Measurements from ENCODE around the gene BFSP2. TPM values are rescaled to one million over a fixed set of nuclear protein-coding genes. Genes with fewer than 3 reads are reported as not detected.

Gene BFSP2
- total and polyA plus RNA-seq, 4 donors: 0.14 to 0.35 TPM; not detected in 2

- H3K4me3 ChIP-seq: no peak overlapping the region
- no peaks in the 10 kb centered on the region for H3K36me3 ChIP-seq (ENCODE audit: control insufficient read depth in 4 of 4, insufficient read depth in 4 of 4, low read length in 4 of 4)
- no peaks in the 10 kb centered on the region for H3K27me3 ChIP-seq (ENCODE audit: control insufficient read depth in 3 of 3, insufficient read depth in 3 of 3, low read length in 2 of 3)
- H3K9ac ChIP-seq (ENCODE audit: insufficient read depth in 1 of 2, low read length in 2 of 2): no peak overlapping the region
- ATAC-seq (ENCODE audit: insufficient read depth, low FRiP score): no peak
- TF ChIP-seq, protein P1, sequence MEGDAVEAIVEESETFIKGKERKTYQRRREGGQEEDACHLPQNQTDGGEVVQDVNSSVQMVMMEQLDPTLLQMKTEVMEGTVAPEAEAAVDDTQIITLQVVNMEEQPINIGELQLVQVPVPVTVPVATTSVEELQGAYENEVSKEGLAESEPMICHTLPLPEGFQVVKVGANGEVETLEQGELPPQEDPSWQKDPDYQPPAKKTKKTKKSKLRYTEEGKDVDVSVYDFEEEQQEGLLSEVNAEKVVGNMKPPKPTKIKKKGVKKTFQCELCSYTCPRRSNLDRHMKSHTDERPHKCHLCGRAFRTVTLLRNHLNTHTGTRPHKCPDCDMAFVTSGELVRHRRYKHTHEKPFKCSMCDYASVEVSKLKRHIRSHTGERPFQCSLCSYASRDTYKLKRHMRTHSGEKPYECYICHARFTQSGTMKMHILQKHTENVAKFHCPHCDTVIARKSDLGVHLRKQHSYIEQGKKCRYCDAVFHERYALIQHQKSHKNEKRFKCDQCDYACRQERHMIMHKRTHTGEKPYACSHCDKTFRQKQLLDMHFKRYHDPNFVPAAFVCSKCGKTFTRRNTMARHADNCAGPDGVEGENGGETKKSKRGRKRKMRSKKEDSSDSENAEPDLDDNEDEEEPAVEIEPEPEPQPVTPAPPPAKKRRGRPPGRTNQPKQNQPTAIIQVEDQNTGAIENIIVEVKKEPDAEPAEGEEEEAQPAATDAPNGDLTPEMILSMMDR (IDR thresholded peaks at IDR 0.05; ENCODE audit: control extremely low read depth, extremely low read depth): no peak
- H3K9me3 ChIP-seq (ENCODE audit: control insufficient read depth in 4 of 4, insufficient read depth in 3 of 4, low read length in 3 of 4): no peaks in the 10 kb centered on the region
- WGBS, 2 donors: 89 to 94% methylated on average over 15 of the region's 15 CpGs
- H3K27ac ChIP-seq (ENCODE audit: low read depth in 1 of 2, low read length in 1 of 2): no peak overlapping the region
- DNase-seq: peak in 1 of 3 donors; percentile 10
- H3K4me1 ChIP-seq (ENCODE audit: control insufficient read depth in 5 of 5, insufficient read depth in 5 of 5, low read length in 5 of 5): peaks cover 0 to 1% (median 0%) of the 10 kb centered on the region in 5 donors
Observed at GRCh38 chr3:133419151-133419909, 19.5 kb downstream of the BFSP2 start.

- no peak overlapping the region for H3K4me3 ChIP-seq
- no peak overlapping the region for H3K27ac ChIP-seq (ENCODE audit: low read depth in 1 of 2, low read length in 1 of 2)
- no peak for ATAC-seq (ENCODE audit: insufficient read depth, low FRiP score)
- H3K9ac ChIP-seq (ENCODE audit: insufficient read depth in 1 of 2, low read length in 2 of 2): no peak overlapping the region
- peaks cover 0 to 1% (median 0%) of the 10 kb centered on the region in 5 donors for H3K4me1 ChIP-seq (ENCODE audit: control insufficient read depth in 5 of 5, insufficient read depth in 5 of 5, low read length in 5 of 5)
- H3K36me3 ChIP-seq (ENCODE audit: control insufficient read depth in 4 of 4, insufficient read depth in 4 of 4, low read length in 4 of 4): no peaks in the 10 kb centered on the region
- 76% methylated on average over 9 of the region's 9 CpGs for WGBS, 2 donors
- peaks cover 0 to 4% (median 0%) of the 10 kb centered on the region in 3 donors for H3K27me3 ChIP-seq (ENCODE audit: control insufficient read depth in 3 of 3, insufficient read depth in 3 of 3, low read length in 2 of 3)
- TF ChIP-seq, protein P1 (IDR thresholded peaks at IDR 0.05; ENCODE audit: control extremely low read depth, extremely low read depth): no peak
- no peaks in the 10 kb centered on the region for H3K9me3 ChIP-seq (ENCODE audit: control insufficient read depth in 4 of 4, insufficient read depth in 3 of 4, low read length in 3 of 4)
- DNase-seq: no peak
Observed at GRCh38 chr3:133424937-133425869, 25.3 kb downstream of the BFSP2 start.

GRCh38 chr3:133425898-133426297 lies 26.0 kb downstream of the BFSP2 start:
- Histone ChIP-seq H3K27ac (ENCODE audit: low read depth in 1 of 2, low read length in 1 of 2) (no peak overlapping the region), H3K27me3 (ENCODE audit: control insufficient read depth in 3 of 3, insufficient read depth in 3 of 3, low read length in 2 of 3) (peaks cover 0 to 4% (median 0%) of the 10 kb centered on the region in 3 donors), H3K36me3 (ENCODE audit: control insufficient read depth in 4 of 4, insufficient read depth in 4 of 4, low read length in 4 of 4) (no peaks in the 10 kb centered on the region), H3K4me3 (no peak overlapping the region), H3K9me3 (ENCODE audit: control insufficient read depth in 4 of 4, insufficient read depth in 3 of 4, low read length in 3 of 4) (no peaks in the 10 kb centered on the region), H3K9ac (ENCODE audit: insufficient read depth in 1 of 2, low read length in 2 of 2) (no peak overlapping the region), H3K4me1 (ENCODE audit: control insufficient read depth in 5 of 5, insufficient read depth in 5 of 5, low read length in 5 of 5) (peaks cover 0 to 1% (median 0%) of the 10 kb centered on the region in 5 donors)
- TF ChIP-seq, protein P1 (IDR thresholded peaks at IDR 0.05; ENCODE audit: control extremely low read depth, extremely low read depth): no peak
- DNase-seq (no peak), ATAC-seq (ENCODE audit: insufficient read depth, low FRiP score) (no peak)
- WGBS, 2 donors: 78 to 88% methylated on average over 3 of the region's 3 CpGs

Measured in lung (tissue), 12 donors.